GM19193 (cell line): ENCODE measurements around the gene ZSWIM6.

ENCODE experiments used
- POLR2A ChIP-seq: IDR thresholded peaks from 4 replicates; pipeline ENCODE4 v1.6.1; 2011; ENCODE audit not compliant: insufficient read depth, insufficient read length; ENCODE audit errors: extremely low read depth

Gene ZSWIM6

GRCh38 chr5:61301341-61302199 is 30.5 kb upstream of the ZSWIM6 start:
- TF ChIP-seq POLR2A = no peak

- TF ChIP-seq POLR2A = no peak
Measured at GRCh38 chr5:61302200-61302563, 29.9 kb upstream of the ZSWIM6 start.

- no peak for TF ChIP-seq POLR2A
Measured at GRCh38 chr5:61303346-61303745, 28.7 kb upstream of the ZSWIM6 start.

GRCh38 chr5:61304590-61305381 is 27.3 kb upstream of the ZSWIM6 start:
- TF ChIP-seq POLR2A = no peak

GRCh38 chr5:61306531-61307131 is 25.4 kb upstream of the ZSWIM6 start:
- TF ChIP-seq POLR2A = no peak

GRCh38 chr5:61307191-61307590 is 24.9 kb upstream of the ZSWIM6 start:
- no peak for TF ChIP-seq POLR2A

- no peak for TF ChIP-seq POLR2A
Measured at GRCh38 chr5:61307611-61308010, 24.4 kb upstream of the ZSWIM6 start.

GRCh38 chr5:61308712-61309111 is 23.3 kb upstream of the ZSWIM6 start:
- TF ChIP-seq POLR2A = no peak

GRCh38 chr5:61309115-61309514 is 22.9 kb upstream of the ZSWIM6 start:
- TF ChIP-seq POLR2A = no peak

GRCh38 chr5:61311056-61311610 is 20.9 kb upstream of the ZSWIM6 start:
- TF ChIP-seq POLR2A = no peak

GRCh38 chr5:61311836-61312808 is 19.9 kb upstream of the ZSWIM6 start:
- no peak for TF ChIP-seq POLR2A

- no peak for TF ChIP-seq POLR2A
Measured at GRCh38 chr5:61313960-61314681, 17.9 kb upstream of the ZSWIM6 start.

GRCh38 chr5:61318376-61318775 is 13.7 kb upstream of the ZSWIM6 start:
- no peak for TF ChIP-seq POLR2A
